GM12875 (cell line): Measurements from ENCODE around the gene TYW3.

Experiments
- H3K4me3 ChIP-seq: one replicate; pipeline ENCODE4 v1.5.1; 2011; ENCODE audit warnings: low read depth, low read length, control low read depth
- TF ChIP-seq, protein P1 (sequence below): IDR thresholded peaks from 2 replicates; pipeline ENCODE4 v1.5.1; 2011; ENCODE audit warnings: low read depth, mild to moderate bottlenecking, control low read depth, inconsistent platforms, low read length, moderate library complexity, borderline replicate concordance; ENCODE audit not compliant: insufficient read depth

The TYW3 gene

DNA sequence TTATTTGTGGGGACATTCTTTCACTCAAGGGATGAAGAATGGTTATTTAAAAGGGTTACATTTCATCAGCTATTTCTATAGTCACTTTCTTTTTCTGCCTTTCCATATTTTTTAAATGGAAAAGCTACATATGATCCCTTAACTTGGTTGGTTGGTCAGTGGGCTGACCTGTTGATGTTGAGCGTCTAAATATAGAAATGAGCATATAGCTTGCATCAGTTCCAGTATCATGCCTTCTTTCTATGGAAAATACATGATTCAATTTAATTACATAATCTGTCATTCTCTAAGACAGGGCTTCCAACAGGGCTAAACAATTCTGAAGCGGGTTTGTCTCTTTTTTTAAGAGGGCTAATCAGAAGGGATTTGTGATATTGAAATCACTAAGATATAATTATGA lies 40.6 kb downstream of the TYW3 start:
- TF ChIP-seq, protein P1, sequence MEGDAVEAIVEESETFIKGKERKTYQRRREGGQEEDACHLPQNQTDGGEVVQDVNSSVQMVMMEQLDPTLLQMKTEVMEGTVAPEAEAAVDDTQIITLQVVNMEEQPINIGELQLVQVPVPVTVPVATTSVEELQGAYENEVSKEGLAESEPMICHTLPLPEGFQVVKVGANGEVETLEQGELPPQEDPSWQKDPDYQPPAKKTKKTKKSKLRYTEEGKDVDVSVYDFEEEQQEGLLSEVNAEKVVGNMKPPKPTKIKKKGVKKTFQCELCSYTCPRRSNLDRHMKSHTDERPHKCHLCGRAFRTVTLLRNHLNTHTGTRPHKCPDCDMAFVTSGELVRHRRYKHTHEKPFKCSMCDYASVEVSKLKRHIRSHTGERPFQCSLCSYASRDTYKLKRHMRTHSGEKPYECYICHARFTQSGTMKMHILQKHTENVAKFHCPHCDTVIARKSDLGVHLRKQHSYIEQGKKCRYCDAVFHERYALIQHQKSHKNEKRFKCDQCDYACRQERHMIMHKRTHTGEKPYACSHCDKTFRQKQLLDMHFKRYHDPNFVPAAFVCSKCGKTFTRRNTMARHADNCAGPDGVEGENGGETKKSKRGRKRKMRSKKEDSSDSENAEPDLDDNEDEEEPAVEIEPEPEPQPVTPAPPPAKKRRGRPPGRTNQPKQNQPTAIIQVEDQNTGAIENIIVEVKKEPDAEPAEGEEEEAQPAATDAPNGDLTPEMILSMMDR = no peak
- no peak overlapping the region for H3K4me3 ChIP-seq

DNA sequence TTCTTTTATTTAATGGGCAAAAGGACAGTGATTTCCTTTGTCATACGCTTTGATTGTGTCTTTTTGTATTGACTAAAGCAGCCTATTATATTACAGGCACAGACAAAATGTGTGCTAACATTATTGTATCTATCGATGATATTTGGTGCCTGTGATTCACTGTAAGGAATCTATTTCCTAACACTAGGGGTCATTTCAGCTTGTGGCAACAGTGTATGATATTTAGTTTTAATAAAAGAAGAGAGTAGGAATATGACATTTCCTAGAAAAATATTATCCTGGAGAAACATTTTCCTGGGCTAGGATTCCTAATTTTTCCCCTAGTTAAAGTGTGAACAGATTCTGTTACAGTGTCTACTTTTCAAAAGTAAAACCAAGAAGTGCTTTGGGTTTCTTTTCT lies 42.8 kb downstream of the TYW3 start:
- TF ChIP-seq, protein P1 = no peak
- H3K4me3 ChIP-seq = no peak overlapping the region

DNA sequence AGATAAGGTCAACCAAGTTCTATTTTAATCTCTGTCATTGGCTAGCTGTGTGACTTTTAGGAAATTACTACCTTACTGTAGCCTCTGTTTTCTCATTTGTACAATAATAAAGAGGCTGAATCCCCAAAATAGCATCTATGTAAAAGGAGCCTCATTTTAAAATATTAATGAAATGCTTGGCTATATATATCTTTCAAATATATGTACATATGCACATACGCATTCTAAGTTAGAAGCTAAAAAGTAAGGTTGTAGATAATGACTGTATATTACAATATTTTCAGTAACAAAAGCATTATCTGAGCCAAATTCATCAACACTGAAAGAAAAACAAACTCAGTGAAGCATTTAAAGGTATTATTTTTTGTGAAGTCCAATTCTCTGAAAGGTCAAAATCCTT lies 44.6 kb downstream of the TYW3 start:
- TF ChIP-seq, protein P1 = no peak
- no peak overlapping the region for H3K4me3 ChIP-seq

DNA sequence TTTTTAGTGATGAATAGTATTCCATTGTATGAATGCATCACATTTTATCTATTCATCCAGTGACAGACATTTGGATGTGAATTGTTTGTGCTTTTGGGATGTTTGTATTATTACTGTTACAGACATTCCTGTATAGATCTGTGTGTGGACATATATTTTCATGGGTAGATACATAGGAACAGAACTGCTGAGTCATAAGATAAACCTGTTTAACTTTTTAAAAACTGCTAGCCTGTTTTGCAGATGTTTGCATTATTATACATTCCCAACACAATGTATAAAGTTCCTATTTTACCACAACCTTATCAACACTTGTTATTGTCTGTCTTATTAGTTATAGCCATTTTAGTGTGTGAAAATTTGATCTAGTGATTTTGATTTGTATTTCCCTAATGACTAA lies 46.8 kb downstream of the TYW3 start:
- TF ChIP-seq, protein P1 = no peak

DNA sequence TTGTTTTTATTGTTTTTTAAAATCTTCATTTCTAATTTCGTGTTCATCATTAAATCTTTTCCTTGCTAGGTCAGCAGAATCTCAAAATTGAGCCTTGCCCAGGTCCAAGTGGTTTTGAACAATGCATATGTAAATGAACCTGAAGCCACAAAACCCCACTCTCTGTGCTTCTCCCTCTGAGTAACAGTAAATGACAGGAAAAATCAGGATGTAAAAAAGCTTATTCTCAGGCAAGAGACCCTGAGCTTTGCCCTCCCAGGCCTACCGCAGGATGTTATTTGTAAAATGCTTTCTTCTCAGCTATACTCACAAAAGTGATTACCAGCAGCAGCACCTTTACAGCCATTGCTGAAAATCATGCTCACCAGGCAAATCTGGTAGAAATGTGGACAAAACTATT lies 47.6 kb downstream of the TYW3 start:
- TF ChIP-seq, protein P1 = no peak

More for the DNA sequence above, 46.8 kb downstream of the TYW3 start:
- H3K4me3 ChIP-seq = no peak overlapping the region

DNA sequence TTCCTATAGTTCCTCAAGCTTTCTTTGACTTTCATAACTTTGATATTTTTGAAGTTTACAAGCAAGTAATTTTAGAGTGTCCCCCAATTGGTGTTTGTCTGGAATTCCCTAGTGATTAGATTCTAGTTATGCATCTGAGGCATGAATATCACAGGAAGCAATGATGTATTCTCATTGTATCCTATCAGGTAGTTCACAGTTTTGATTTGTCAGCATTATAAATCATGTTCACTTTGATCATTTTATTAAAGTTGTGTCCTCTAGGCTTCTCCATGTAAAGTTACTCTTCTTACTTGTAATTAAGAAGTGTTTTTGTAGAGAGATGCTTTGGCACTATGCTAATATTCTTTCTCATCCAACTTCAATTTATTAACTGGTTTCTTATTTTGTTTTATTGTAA lies 53.0 kb downstream of the TYW3 start:
- no peak overlapping the region for H3K4me3 ChIP-seq
- TF ChIP-seq, protein P1 = no peak

More for the DNA sequence above, 47.6 kb downstream of the TYW3 start:
- no peak overlapping the region for H3K4me3 ChIP-seq

DNA sequence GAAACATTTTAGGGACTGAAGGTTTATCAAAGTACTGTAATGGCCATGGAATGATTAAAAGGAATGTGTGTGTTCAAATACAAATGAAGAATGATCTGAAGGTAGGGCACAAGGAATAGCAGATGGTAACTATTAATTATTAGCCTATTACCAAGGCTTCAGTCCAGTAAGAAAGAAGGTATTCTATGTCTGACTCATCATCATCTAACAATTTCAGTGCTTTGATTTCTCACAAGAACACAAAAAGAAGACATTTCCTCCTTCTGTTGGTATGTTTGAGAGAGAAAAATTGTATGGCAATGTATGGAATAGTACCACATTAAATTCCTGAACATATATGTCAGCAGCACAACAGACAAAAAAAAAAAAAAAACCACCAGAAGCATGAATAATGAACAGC lies 57.5 kb downstream of the TYW3 start:
- H3K4me3 ChIP-seq = no peak overlapping the region
- TF ChIP-seq, protein P1 = no peak
